ENCODE data around the gene HECW1.

DNA sequence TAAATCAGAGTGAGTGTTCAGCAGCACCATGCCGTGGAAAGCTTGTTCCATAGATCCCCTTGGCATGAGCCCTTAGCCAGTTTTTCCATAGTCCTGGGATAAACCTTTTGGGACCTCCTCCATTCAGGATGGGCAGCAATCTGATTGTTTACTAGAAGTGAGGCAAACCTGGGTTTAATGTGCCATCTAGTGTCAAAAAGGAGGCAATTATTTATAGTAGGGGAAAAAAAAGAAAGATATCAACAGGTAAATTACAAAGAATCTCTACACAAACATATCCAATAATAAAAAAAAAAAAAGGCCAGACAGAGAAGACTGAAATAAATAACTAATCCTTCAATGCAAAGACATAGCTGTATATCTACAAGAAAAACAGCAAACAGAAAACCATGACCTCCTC is 241.5 kb downstream of the HECW1 start:
- TF ChIP-seq RBBP5 (IDR thresholded peaks at IDR 0.05; ENCODE audit: borderline replicate concordance, low read depth, low read length): no peak
- TF ChIP-seq, protein P1, sequence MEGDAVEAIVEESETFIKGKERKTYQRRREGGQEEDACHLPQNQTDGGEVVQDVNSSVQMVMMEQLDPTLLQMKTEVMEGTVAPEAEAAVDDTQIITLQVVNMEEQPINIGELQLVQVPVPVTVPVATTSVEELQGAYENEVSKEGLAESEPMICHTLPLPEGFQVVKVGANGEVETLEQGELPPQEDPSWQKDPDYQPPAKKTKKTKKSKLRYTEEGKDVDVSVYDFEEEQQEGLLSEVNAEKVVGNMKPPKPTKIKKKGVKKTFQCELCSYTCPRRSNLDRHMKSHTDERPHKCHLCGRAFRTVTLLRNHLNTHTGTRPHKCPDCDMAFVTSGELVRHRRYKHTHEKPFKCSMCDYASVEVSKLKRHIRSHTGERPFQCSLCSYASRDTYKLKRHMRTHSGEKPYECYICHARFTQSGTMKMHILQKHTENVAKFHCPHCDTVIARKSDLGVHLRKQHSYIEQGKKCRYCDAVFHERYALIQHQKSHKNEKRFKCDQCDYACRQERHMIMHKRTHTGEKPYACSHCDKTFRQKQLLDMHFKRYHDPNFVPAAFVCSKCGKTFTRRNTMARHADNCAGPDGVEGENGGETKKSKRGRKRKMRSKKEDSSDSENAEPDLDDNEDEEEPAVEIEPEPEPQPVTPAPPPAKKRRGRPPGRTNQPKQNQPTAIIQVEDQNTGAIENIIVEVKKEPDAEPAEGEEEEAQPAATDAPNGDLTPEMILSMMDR (IDR thresholded peaks at IDR 0.05; ENCODE audit: control extremely low read depth in 1 of 3, insufficient read depth in 1 of 3, low read depth in 1 of 3, low read length in 3 of 3): no peak; a peak in 1 of 4 replicates
- TF ChIP-seq POLR2A (IDR thresholded peaks at IDR 0.05; ENCODE audit: control extremely low read depth in 1 of 2, low read depth in 2 of 2, low read length in 2 of 2): no peak
- TF ChIP-seq, protein P2, sequence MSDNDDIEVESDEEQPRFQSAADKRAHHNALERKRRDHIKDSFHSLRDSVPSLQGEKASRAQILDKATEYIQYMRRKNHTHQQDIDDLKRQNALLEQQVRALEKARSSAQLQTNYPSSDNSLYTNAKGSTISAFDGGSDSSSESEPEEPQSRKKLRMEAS (IDR thresholded peaks at IDR 0.05): no peak
- no peak for TF ChIP-seq TAF1 (IDR thresholded peaks at IDR 0.05; ENCODE audit: low read depth, low read length)
- no peak for TF ChIP-seq POLR2AphosphoS5 (IDR thresholded peaks at IDR 0.05; ENCODE audit: low read depth, low read length)
- TF ChIP-seq CEBPB (IDR thresholded peaks at IDR 0.05; ENCODE audit: low read depth, low read length): no peak
- TF ChIP-seq MAFK (IDR thresholded peaks at IDR 0.05; ENCODE audit: low read depth, low read length): no peak

All from H1 (cell line).